Ascending aorta (tissue), 2 donors: ENCODE data around the gene CES2. TPM values are rescaled to one million over a fixed set of nuclear protein-coding genes. Genes with fewer than 3 reads are reported as not detected.
"Not testable (repeated sequence)": the region's sequence is repeated elsewhere in the genome, so short reads cannot be mapped to it uniquely, and the experiment has no call there.

Experiments
- DNase-seq, 2 donors: peaks; one replicate each; pipeline ENCODE4 v3.0.0-alpha.2; 2019; ENCODE audit warnings: low spot score in 2 of 2
- H3K27ac ChIP-seq, 2 donors: fragments of 200-600 bp; sonication (generic); one replicate each; pipeline ENCODE4 v1.5.1; 2016 to 2017; ENCODE audit warnings: mild to moderate bottlenecking in 1 of 2
- H3K27me3 ChIP-seq: fragments of 200-600 bp; sonication (generic); one replicate; pipeline ENCODE4 v1.5.1; 2017
- H3K36me3 ChIP-seq, 2 donors: fragments of 200-600 bp; sonication (generic); one replicate each; pipeline ENCODE4 v1.5.1; 2016
- H3K4me1 ChIP-seq, 2 donors: fragments of 200-600 bp; sonication (generic); one replicate each; pipeline ENCODE4 v1.5.1; 2016 to 2017; ENCODE audit warnings: mild to moderate bottlenecking in 1 of 2
- H3K4me3 ChIP-seq, 2 donors: fragments of 200-600 bp; sonication (generic); one replicate each; pipeline ENCODE4 v1.5.1; 2016 to 2017; ENCODE audit warnings: mild to moderate bottlenecking in 1 of 2
- H3K9me3 ChIP-seq, 2 donors: fragments of 200-600 bp; sonication (generic); one replicate each; pipeline ENCODE4 v1.5.1; 2016
- CTCF ChIP-seq, 3 experiments: fragments of 200-600 bp in 2 of 3; fragments of 450-650 bp in 1 of 3; sonication (generic) in 2 of 3; IDR thresholded peaks; one replicate each; pipeline ENCODE4 v1.5.1; 2016 to 2019; ENCODE audit warnings: antibody characterized with exemption in 3 of 3, mild to moderate bottlenecking in 1 of 3, moderate library complexity in 1 of 3
- intact Hi-C: fragments of 100-400 bp; cut with DNase I; formaldehyde crosslinking; loops from one replicate; pipeline ENCODE4 v1.15.1; 2023
- total RNA-seq: library from RNA; depleted of rRNA; stranded (reverse); fragments of >200 nt; gene quantifications from one replicate; pipeline ENCODE4 v1.1.0, GENCODE V29; 2016

Gene CES2
- total RNA-seq, 1 donor from 2014 or later, result 40.0 TPM

GRCh38 chr16:66895689-66895979 lies 39.7 kb upstream of the CES2 start:
- intact Hi-C loops, result loop anchor here (1.0 to 2.0 kb wide), 3 partner anchors 28 to 259 kb away; no protein-coding TSS in a partner anchor
- Histone ChIP-seq H3K27me3 (no peaks in the 10 kb centered on the region), H3K4me3 (no peak overlapping the region), H3K9me3 (no peaks in the 10 kb centered on the region), H3K4me1 (peaks cover 19 to 44% of the 10 kb centered on the region in 2 donors), H3K36me3 (no peaks in the 10 kb centered on the region), H3K27ac (peak overlapping the region; percentile 40 to 54)
- TF ChIP-seq CTCF (IDR thresholded peaks at IDR 0.05), result no peak
- no peak for DNase-seq

- intact Hi-C loops, result loop anchor here (1.0 to 2.0 kb wide), 3 partner anchors 27 to 259 kb away; no protein-coding TSS in a partner anchor
- peaks cover 19 to 48% of the 10 kb centered on the region in 2 donors for H3K4me1 ChIP-seq
Observed at GRCh38 chr16:66895999-66896398, 39.3 kb upstream of the CES2 start.

GRCh38 chr16:66896682-66897081 lies 38.6 kb upstream of the CES2 start:
- Histone ChIP-seq H3K4me1 (peaks cover 20 to 54% of the 10 kb centered on the region in 2 donors), H3K27ac (peak overlapping the region; percentile 40 to 54)
- intact Hi-C loops, H3K4me3 ChIP-seq, H3K27me3 ChIP-seq, DNase-seq, H3K36me3 ChIP-seq, H3K9me3 ChIP-seq: not testable (repeated sequence)

More at GRCh38 chr16:66895999-66896398, 39.3 kb upstream of the CES2 start:
- Histone ChIP-seq H3K4me3 (no peak overlapping the region), H3K36me3 (no peaks in the 10 kb centered on the region), H3K27ac (peak overlapping the region; percentile 40 to 54), H3K9me3 (no peaks in the 10 kb centered on the region), H3K27me3 (no peaks in the 10 kb centered on the region)
- TF ChIP-seq CTCF (IDR thresholded peaks at IDR 0.05), result no peak
- no peak for DNase-seq

- Histone ChIP-seq H3K27ac (peak overlapping the region; percentile 90 to 92), H3K36me3 (no peaks in the 10 kb centered on the region), H3K9me3 (no peaks in the 10 kb centered on the region), H3K4me1 (peaks cover 29 to 62% of the 10 kb centered on the region in 2 donors), H3K27me3 (no peaks in the 10 kb centered on the region), H3K4me3 (no peak overlapping the region)
- intact Hi-C loops, result no loop called here
- no peak for TF ChIP-seq CTCF (IDR thresholded peaks at IDR 0.05)
- peak; percentile 61 to 89 for DNase-seq
Observed at GRCh38 chr16:66898207-66898606, 37.1 kb upstream of the CES2 start.

GRCh38 chr16:66898933-66899309 lies 36.4 kb upstream of the CES2 start:
- H3K4me3 ChIP-seq, result no peak overlapping the region
- TF ChIP-seq CTCF (IDR thresholded peaks at IDR 0.05), result no peak
- intact Hi-C loops, result no loop called here
- H3K27me3 ChIP-seq, result no peaks in the 10 kb centered on the region
- H3K9me3 ChIP-seq, result no peaks in the 10 kb centered on the region
- H3K36me3 ChIP-seq, result no peaks in the 10 kb centered on the region
- H3K27ac ChIP-seq, result peak overlapping the region; percentile 90 to 92
- no peak for DNase-seq
- peaks cover 36 to 69% of the 10 kb centered on the region in 2 donors for H3K4me1 ChIP-seq

GRCh38 chr16:66899310-66899944 lies 35.9 kb upstream of the CES2 start:
- intact Hi-C loops, result no loop called here
- no peak for TF ChIP-seq CTCF (IDR thresholded peaks at IDR 0.05)
- Histone ChIP-seq H3K36me3 (no peaks in the 10 kb centered on the region), H3K27ac (peak overlapping the region; percentile 90 to 92), H3K4me3 (no peak overlapping the region), H3K27me3 (no peaks in the 10 kb centered on the region), H3K4me1 (peaks cover 41 to 74% of the 10 kb centered on the region in 2 donors), H3K9me3 (no peaks in the 10 kb centered on the region)
- no peak for DNase-seq
